GM12874 (cell line): Measurements from ENCODE around the gene SLAIN1.

Experiments
- TF ChIP-seq, protein P1 (sequence below): IDR thresholded peaks from 2 replicates; pipeline ENCODE4 v1.5.1; 2011; ENCODE audit warnings: low read depth, mild to moderate bottlenecking, control low read depth, low read length, moderate library complexity; ENCODE audit not compliant: insufficient read depth

Gene SLAIN1

DNA sequence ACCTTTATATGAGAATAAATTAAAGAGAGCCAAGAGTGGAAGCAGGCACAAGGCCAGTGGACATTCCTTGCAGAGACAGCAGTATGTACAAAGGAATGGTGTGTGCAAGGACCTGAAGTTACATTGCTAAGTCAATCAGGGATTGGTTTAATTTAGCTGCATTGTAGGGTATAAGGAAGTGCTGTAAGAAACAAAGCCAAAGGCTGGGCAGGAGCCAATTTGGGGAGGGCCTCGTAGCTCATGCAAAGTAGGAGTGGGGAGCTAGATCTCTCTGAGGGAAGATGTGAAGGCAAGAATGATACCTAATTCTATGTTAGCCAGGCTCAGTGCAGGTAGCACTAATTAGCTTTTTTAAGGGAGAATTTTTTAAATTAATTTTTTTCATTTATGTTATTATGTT lies 76.7 kb downstream of the SLAIN1 start:
- TF ChIP-seq, protein P1, sequence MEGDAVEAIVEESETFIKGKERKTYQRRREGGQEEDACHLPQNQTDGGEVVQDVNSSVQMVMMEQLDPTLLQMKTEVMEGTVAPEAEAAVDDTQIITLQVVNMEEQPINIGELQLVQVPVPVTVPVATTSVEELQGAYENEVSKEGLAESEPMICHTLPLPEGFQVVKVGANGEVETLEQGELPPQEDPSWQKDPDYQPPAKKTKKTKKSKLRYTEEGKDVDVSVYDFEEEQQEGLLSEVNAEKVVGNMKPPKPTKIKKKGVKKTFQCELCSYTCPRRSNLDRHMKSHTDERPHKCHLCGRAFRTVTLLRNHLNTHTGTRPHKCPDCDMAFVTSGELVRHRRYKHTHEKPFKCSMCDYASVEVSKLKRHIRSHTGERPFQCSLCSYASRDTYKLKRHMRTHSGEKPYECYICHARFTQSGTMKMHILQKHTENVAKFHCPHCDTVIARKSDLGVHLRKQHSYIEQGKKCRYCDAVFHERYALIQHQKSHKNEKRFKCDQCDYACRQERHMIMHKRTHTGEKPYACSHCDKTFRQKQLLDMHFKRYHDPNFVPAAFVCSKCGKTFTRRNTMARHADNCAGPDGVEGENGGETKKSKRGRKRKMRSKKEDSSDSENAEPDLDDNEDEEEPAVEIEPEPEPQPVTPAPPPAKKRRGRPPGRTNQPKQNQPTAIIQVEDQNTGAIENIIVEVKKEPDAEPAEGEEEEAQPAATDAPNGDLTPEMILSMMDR = no peak

- TF ChIP-seq, protein P1 = no peak
Measured at GRCh38 chr13:77776704-77777103, 79.2 kb downstream of the SLAIN1 start.

- TF ChIP-seq, protein P1 = peak; percentile 31; the same call in 1 of the 2 replicates
Measured at GRCh38 chr13:77779552-77780272, 82.2 kb downstream of the SLAIN1 start.

DNA sequence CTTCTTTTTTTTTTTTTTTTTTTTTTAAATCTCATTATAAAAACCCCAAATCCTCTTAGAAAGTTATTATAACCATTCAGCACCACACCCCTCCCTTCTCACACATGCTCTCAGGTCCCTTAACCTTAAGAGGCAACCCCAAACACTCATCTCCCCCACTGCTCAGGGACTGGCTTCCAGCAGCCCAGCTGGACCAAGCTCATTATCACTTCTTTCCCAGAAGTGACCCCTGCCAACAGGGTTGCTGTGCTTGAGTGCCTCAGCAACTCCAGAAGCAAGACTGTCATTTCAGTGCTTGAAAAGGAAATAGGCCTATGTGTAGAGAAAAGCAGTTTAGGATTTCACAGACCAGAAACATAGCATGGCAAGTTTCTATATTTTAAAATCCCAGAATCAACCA lies 84.3 kb downstream of the SLAIN1 start:
- TF ChIP-seq, protein P1 = no peak

- TF ChIP-seq, protein P1 = no peak
Measured at GRCh38 chr13:77784515-77784914, 87.0 kb downstream of the SLAIN1 start.

- TF ChIP-seq, protein P1 = no peak
Measured at GRCh38 chr13:77786695-77787287, 89.3 kb downstream of the SLAIN1 start.

- TF ChIP-seq, protein P1 = no peak
Measured at GRCh38 chr13:77789376-77789775, 91.9 kb downstream of the SLAIN1 start.
